Trophoblast cell (in vitro differentiated cells and primary cell): Measurements from ENCODE around the gene ISOC2.

Experiments
- DNase-seq, 2 donors: peaks; one replicate each; pipeline ENCODE4 v3.0.0-alpha.2; 2016
- H2AFZ ChIP-seq: 2 replicates; pipeline ENCODE4 v1.6.1; 2013; ENCODE audit warnings: low read length, moderate library complexity, mild to moderate bottlenecking; ENCODE audit not compliant: insufficient read depth, poor library complexity
- H2AK5ac ChIP-seq: 2 replicates; pipeline ENCODE4 v1.6.1; 2013; ENCODE audit warnings: mild to moderate bottlenecking, low read length
- H2BK120ac ChIP-seq: 2 replicates; pipeline ENCODE4 v1.6.1; 2013; ENCODE audit warnings: low read length, mild to moderate bottlenecking, moderate library complexity; ENCODE audit not compliant: insufficient read depth, poor library complexity
- H2BK12ac ChIP-seq: 2 replicates; pipeline ENCODE4 v1.6.1; 2013; ENCODE audit warnings: mild to moderate bottlenecking, low read length, moderate library complexity
- H2BK5ac ChIP-seq: 2 replicates; pipeline ENCODE4 v1.6.1; 2013; ENCODE audit warnings: low read length, low read depth, moderate library complexity, mild to moderate bottlenecking; ENCODE audit not compliant: poor library complexity
- H3K14ac ChIP-seq: 2 replicates; pipeline ENCODE4 v1.6.1; 2013; ENCODE audit warnings: mild to moderate bottlenecking, low read length
- H3K18ac ChIP-seq: 2 replicates; pipeline ENCODE4 v1.6.1; 2013; ENCODE audit warnings: mild to moderate bottlenecking, low read length
- H3K23ac ChIP-seq: 2 replicates; pipeline ENCODE4 v1.6.1; 2013; ENCODE audit warnings: low read length
- H3K27ac ChIP-seq: 2 replicates; pipeline ENCODE4 v1.5.1; 2013; ENCODE audit warnings: low read depth, mild to moderate bottlenecking, inconsistent platforms, low read length, moderate library complexity
- H3K27me3 ChIP-seq: 2 replicates; pipeline ENCODE4 v1.6.1; 2013; ENCODE audit warnings: inconsistent platforms, mild to moderate bottlenecking, low read length, moderate library complexity; ENCODE audit not compliant: insufficient read depth
- H3K36me3 ChIP-seq, 2 experiments: 1 replicate in 1 of 2; 2 replicates in 1 of 2; pipeline ENCODE4 v1.6.1; 2013; ENCODE audit warnings: low read length in 2 of 2, mild to moderate bottlenecking in 2 of 2, moderate library complexity in 1 of 2; ENCODE audit not compliant: insufficient read depth in 2 of 2, control insufficient read depth in 1 of 2
- H3K4ac ChIP-seq: 2 replicates; pipeline ENCODE4 v1.6.1; 2013; ENCODE audit warnings: low read depth, mild to moderate bottlenecking, low read length, moderate library complexity
- H3K4me1 ChIP-seq, 2 experiments: 1 replicate in 1 of 2; 2 replicates in 1 of 2; pipeline ENCODE4 v1.6.1; 2013; ENCODE audit warnings: low read length in 2 of 2, mild to moderate bottlenecking in 2 of 2, moderate library complexity in 1 of 2; ENCODE audit not compliant: insufficient read depth in 2 of 2, control insufficient read depth in 1 of 2
- H3K4me2 ChIP-seq: 2 replicates; pipeline ENCODE4 v1.6.1; 2013; ENCODE audit warnings: inconsistent platforms, mild to moderate bottlenecking, low read length, moderate library complexity
- H3K4me3 ChIP-seq: 2 replicates; pipeline ENCODE4 v1.5.1; 2013; ENCODE audit warnings: mild to moderate bottlenecking, low read depth, low read length, inconsistent platforms
- H3K79me1 ChIP-seq: one replicate; pipeline ENCODE4 v1.6.1; 2013; ENCODE audit warnings: low read length
- H3K79me2 ChIP-seq: 2 replicates; pipeline ENCODE4 v1.6.1; 2013; ENCODE audit warnings: low read length, mild to moderate bottlenecking; ENCODE audit not compliant: control insufficient read depth, insufficient read depth, poor library complexity
- H3K9ac ChIP-seq: 2 replicates; pipeline ENCODE4 v1.6.1; 2013; ENCODE audit warnings: mild to moderate bottlenecking, low read length
- H3K9me3 ChIP-seq: 2 replicates; pipeline ENCODE4 v1.6.1; 2013; ENCODE audit warnings: low read depth, mild to moderate bottlenecking, control low read depth, inconsistent platforms, low read length; ENCODE audit not compliant: insufficient read depth
- H4K12ac ChIP-seq: 2 replicates; pipeline ENCODE4 v1.6.1; 2013; ENCODE audit warnings: low read depth, mild to moderate bottlenecking, low read length, moderate library complexity
- H4K8ac ChIP-seq: 2 replicates; pipeline ENCODE4 v1.6.1; 2013; ENCODE audit warnings: low read depth, mild to moderate bottlenecking, low read length, moderate library complexity
- H4K91ac ChIP-seq: one replicate; pipeline ENCODE4 v1.6.1; 2013; ENCODE audit warnings: low read depth, mild to moderate bottlenecking, low read length, moderate library complexity
- WGBS: extraction: QIAGEN DNeasy Blood & Tissue Kit; methylation state at CpG from one replicate; pipeline ENCODE4 v1.1.7; 2013; ENCODE audit warnings: missing lambda C conversion rate; ENCODE audit not compliant: insufficient read length, insufficient coverage; ENCODE audit errors: extremely low coverage; 5-methylcytosine and 5-hydroxymethylcytosine counted together

ISOC2 gene

DNA sequence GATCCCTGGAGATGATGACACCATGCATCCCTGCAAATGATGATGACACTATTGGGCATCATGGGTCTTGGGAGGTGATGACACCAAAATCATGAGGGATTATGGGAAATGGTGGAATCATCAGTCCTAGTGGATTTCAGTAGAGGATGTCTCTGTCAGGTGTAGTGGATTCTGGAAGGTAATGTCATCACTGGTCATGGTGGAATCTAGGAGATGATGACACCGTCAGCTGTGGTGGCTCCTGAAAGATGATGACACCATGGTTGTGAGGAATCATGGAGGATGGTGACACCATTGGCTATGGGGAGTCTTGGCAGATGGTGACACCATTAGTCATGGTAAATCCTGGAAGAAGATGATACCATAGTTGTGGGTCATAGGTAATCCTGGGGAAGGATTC, 30.3 kb downstream of the ISOC2 start:
- WGBS = no CpG with 5 or more reads among the region's 1 CpG
- Histone ChIP-seq H2AK5ac (no peak overlapping the region), H3K4me3 (no peak overlapping the region), H3K79me1 (no peaks in the 10 kb centered on the region), H2AFZ (no peak overlapping the region), H2BK12ac (no peak overlapping the region), H3K9ac (no peak overlapping the region), H2BK5ac (no peak overlapping the region), H3K36me3 (no peaks in the 10 kb centered on the region), H2BK120ac (no peak overlapping the region), H3K4me2 (no peak overlapping the region), H3K9me3 (peaks cover 24% of the 10 kb centered on the region), H3K14ac (no peak overlapping the region), H3K23ac (no peak overlapping the region), H4K12ac (no peak overlapping the region), H3K27me3 (no peaks in the 10 kb centered on the region), H3K79me2 (no peaks in the 10 kb centered on the region), H4K91ac (no peak overlapping the region), H3K18ac (no peak overlapping the region), H3K4ac (no peak overlapping the region), H3K27ac (no peak overlapping the region), H4K8ac (no peak overlapping the region), H3K4me1 (no peaks in the 10 kb centered on the region)
- DNase-seq = no peak

GRCh38 chr19:55426042-55426441, 35.4 kb downstream of the ISOC2 start:
- Histone ChIP-seq H3K79me2 (no peaks in the 10 kb centered on the region), H3K79me1 (no peaks in the 10 kb centered on the region), H3K18ac (no peak overlapping the region), H3K4me3 (no peak overlapping the region), H4K12ac (no peak overlapping the region), H3K23ac (no peak overlapping the region), H3K9ac (no peak overlapping the region), H3K9me3 (peaks cover 11% of the 10 kb centered on the region), H4K91ac (no peak overlapping the region), H3K27me3 (no peaks in the 10 kb centered on the region), H2BK12ac (no peak overlapping the region), H3K36me3 (no peaks in the 10 kb centered on the region), H3K4me1 (no peaks in the 10 kb centered on the region), H3K4ac (no peak overlapping the region), H2BK5ac (no peak overlapping the region), H2AK5ac (no peak overlapping the region), H2BK120ac (no peak overlapping the region), H3K14ac (no peak overlapping the region), H2AFZ (no peak overlapping the region), H3K4me2 (no peak overlapping the region), H3K27ac (no peak overlapping the region), H4K8ac (no peak overlapping the region)
- no CpG with 5 or more reads among the region's 2 CpGs for WGBS
- DNase-seq = no peak

- DNase-seq = no peak
- no peak overlapping the region for H2BK12ac ChIP-seq
- no peak overlapping the region for H3K27ac ChIP-seq
- WGBS = no CpG with 5 or more reads among the region's 3 CpGs
- no peak overlapping the region for H2AK5ac ChIP-seq
- H3K4me3 ChIP-seq = no peak overlapping the region
- H3K27me3 ChIP-seq = no peaks in the 10 kb centered on the region
- no peak overlapping the region for H3K4ac ChIP-seq
- no peak overlapping the region for H4K91ac ChIP-seq
- no peaks in the 10 kb centered on the region for H3K79me2 ChIP-seq
- H4K8ac ChIP-seq = no peak overlapping the region
- H3K18ac ChIP-seq = no peak overlapping the region
- H3K36me3 ChIP-seq = no peaks in the 10 kb centered on the region
- no peak overlapping the region for H3K4me2 ChIP-seq
- H3K4me1 ChIP-seq = no peaks in the 10 kb centered on the region
- H3K9ac ChIP-seq = no peak overlapping the region
- H3K79me1 ChIP-seq = no peaks in the 10 kb centered on the region
- H3K9me3 ChIP-seq = peaks cover 2% of the 10 kb centered on the region
- no peak overlapping the region for H4K12ac ChIP-seq
- H3K23ac ChIP-seq = peak overlapping the region; percentile 5
- H2BK5ac ChIP-seq = no peak overlapping the region
- no peak overlapping the region for H3K14ac ChIP-seq
- H2BK120ac ChIP-seq = no peak overlapping the region
- no peak overlapping the region for H2AFZ ChIP-seq
Measured at GRCh38 chr19:55424518-55424917, 36.9 kb downstream of the ISOC2 start.

DNA sequence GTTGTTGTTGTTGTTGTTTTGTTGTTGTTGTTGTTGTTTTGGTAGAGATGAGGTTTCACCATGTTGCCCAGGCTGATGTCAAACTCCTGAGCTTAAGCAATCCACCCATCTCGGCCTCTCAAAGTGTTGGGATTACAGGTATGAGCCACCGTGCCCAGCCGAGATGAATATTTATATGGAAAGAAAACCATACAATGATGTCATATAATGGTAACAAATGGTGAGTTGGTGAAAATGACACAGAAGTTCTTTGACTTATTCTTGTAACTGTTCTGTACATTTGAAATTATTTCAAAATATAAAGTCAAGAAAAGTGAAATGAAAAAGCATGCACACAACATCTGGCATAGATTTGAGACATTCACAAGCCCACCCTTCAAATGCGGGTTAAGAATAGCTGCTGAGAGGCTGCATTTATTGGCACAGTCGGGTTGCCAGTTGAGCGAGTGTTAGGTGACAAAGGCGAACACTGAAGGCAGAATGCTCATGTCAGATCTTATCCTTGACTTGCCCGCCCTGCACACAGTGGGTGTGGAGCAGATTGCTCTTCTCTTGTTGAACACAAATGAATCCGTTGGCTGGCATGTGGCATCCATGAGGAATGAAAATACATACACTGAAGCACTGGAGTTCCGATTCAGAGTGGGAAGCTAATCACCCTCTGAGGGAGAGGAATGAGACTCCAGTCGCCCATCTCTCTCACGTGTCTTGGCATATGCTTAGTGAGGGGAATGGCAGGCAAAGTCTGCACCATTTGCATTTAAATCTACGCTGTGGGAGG, 38.0 kb downstream of the ISOC2 start:
- H3K18ac ChIP-seq = no peak overlapping the region
- H4K12ac ChIP-seq = no peak overlapping the region
- no peak overlapping the region for H4K8ac ChIP-seq
- no peak overlapping the region for H2BK12ac ChIP-seq
- H3K36me3 ChIP-seq = no peaks in the 10 kb centered on the region
- H4K91ac ChIP-seq = no peak overlapping the region
- no peak overlapping the region for H3K4me3 ChIP-seq
- WGBS = no CpG with 5 or more reads among the region's 13 CpGs
- no peaks in the 10 kb centered on the region for H3K79me1 ChIP-seq
- H3K27me3 ChIP-seq = no peaks in the 10 kb centered on the region
- H2AK5ac ChIP-seq = no peak overlapping the region
- no peak overlapping the region for H3K4me2 ChIP-seq
- no peak overlapping the region for H2BK5ac ChIP-seq
- H2AFZ ChIP-seq = no peak overlapping the region
- no peak overlapping the region for H3K9ac ChIP-seq
- no peak overlapping the region for H3K23ac ChIP-seq
- H3K9me3 ChIP-seq = peaks cover 2% of the 10 kb centered on the region
- no peak overlapping the region for H3K4ac ChIP-seq
- H2BK120ac ChIP-seq = no peak overlapping the region
- no peaks in the 10 kb centered on the region for H3K79me2 ChIP-seq
- DNase-seq = no peak
- no peak overlapping the region for H3K27ac ChIP-seq
- no peak overlapping the region for H3K14ac ChIP-seq
- H3K4me1 ChIP-seq = no peaks in the 10 kb centered on the region
